ENCODE results near the gene MIER1.

MIER1 gene

DNA sequence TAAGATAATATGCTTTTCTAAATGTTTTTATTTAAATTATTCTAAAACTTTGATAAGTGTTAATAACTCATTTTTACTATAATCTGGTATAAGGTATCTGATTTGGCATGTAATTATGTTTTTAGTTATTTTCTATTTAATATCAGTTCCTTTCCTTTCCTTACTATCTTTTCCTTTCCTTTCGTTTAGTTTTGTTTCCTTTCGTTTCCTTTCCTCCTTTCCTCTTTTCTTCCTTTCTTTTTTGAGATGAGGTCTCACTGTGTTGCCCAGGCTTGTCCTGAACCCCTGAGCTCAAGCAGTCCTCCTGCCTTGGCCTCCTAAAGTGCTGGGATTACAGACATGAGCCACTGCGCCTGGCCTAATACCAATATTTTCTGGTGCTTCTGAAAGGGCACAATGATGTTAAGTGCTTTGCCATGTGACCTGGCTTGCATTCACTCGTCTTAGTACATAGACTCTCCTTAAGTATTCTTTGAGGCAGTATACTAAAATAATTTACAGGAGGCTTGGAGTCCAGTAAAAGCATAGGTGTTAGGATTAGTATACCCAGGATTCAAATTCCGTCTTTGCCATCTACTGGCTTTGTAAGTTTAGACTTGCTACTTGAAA lies 18.7 kb downstream of the MIER1 start:
- Histone ChIP-seq H3K4me3 (ENCODE audit: low read depth, low read length) (no peak overlapping the region), H2AFZ (no peak overlapping the region), H3K79me2 (peaks cover 3% of the 10 kb centered on the region), H3K36me3 (ENCODE audit: control insufficient read depth, insufficient read depth, low read length) (no peaks in the 10 kb centered on the region), H3K9ac (no peak overlapping the region), H3K4me2 (ENCODE audit: low read length) (no peak overlapping the region), H3K9me3 (ENCODE audit: control insufficient read depth, low read length) (no peaks in the 10 kb centered on the region), H3K27ac (no peak overlapping the region), H3K27me3 (ENCODE audit: control insufficient read depth, insufficient read depth, low read length) (no peaks in the 10 kb centered on the region), H3K4me1 (no peaks in the 10 kb centered on the region)
- TF ChIP-seq CTCF (IDR thresholded peaks at IDR 0.05): no peak

DNA sequence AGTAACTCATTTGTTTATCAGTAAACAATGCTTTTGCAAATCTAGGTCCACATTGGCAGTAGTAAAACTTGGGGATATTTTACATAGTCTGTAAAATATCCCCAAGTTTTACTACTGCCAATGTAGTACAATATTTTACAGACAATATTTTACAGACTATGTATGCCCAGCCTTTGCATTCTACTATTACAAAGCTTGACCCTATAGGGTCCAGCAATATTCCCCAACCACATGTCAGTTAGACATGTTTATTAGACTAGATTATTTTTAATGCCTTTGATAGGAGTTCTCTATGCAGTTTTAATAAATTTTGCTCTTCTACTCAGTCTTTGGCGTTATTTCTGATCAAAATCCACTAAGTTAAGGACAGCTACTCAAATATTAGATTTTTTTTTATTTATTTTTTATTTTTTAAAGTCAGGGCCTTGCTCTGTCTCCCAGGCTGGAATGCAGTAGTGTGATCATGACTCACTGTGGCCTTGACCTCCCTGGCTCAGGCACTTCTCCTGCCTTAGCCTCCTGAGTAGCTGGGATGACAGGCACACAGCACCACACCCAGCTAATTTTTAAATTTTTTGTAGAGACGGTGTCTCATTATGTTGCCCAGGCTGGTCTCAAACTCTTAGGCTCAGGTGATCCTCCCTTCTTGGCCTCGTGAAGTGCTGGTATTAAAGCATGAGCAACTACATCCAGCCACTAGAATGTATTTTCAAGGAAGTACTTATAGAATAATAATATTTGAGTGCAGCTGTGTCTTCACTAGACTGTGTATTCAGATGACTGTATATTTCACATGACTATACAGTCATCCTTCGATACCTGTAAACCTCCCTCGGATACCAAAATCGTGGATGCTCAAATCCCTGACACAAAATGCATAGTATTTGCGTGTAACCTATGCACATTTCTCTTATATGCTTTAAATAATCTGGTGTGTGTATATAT lies 19.8 kb downstream of the MIER1 start:
- Histone ChIP-seq H3K4me1 (no peaks in the 10 kb centered on the region), H3K36me3 (ENCODE audit: control insufficient read depth, insufficient read depth, low read length) (no peaks in the 10 kb centered on the region), H3K27ac (no peak overlapping the region)

DNA sequence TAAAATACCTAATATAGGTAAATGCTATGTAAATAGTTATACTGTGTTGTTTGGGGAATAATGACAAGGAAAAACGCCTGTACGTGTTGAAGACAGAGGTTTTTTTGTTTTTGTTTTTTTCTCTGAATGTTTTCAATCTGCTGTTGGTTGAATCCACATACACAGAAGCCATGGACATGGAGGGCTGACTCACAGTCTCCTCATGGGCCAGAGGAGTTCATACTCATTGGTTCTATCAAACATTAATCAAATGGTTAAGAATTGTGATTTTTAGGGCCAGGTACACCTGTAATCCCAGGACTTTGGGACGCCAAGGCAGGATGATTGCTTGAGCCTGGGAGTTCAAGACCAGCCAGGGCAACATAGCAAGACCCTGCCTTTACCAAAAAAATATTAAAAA lies 20.5 kb downstream of the MIER1 start:
- Histone ChIP-seq H3K9ac (no peak overlapping the region), H3K27ac (no peak overlapping the region), H3K9me3 (ENCODE audit: control insufficient read depth, low read length) (no peaks in the 10 kb centered on the region), H2AFZ (no peak overlapping the region), H3K4me2 (ENCODE audit: low read length) (no peak overlapping the region), H3K4me3 (ENCODE audit: low read depth, low read length) (no peak overlapping the region), H3K79me2 (peaks cover 3% of the 10 kb centered on the region), H3K27me3 (ENCODE audit: control insufficient read depth, insufficient read depth, low read length) (no peaks in the 10 kb centered on the region), H3K4me1 (no peaks in the 10 kb centered on the region), H3K36me3 (ENCODE audit: control insufficient read depth, insufficient read depth, low read length) (no peaks in the 10 kb centered on the region)
- TF ChIP-seq CTCF (IDR thresholded peaks at IDR 0.05): no peak

More for the DNA sequence above, 19.8 kb downstream of the MIER1 start:
- Histone ChIP-seq H3K4me3 (ENCODE audit: low read depth, low read length) (no peak overlapping the region), H3K4me2 (ENCODE audit: low read length) (no peak overlapping the region), H3K27me3 (ENCODE audit: control insufficient read depth, insufficient read depth, low read length) (no peaks in the 10 kb centered on the region), H3K9ac (no peak overlapping the region), H3K79me2 (peaks cover 3% of the 10 kb centered on the region), H3K9me3 (ENCODE audit: control insufficient read depth, low read length) (no peaks in the 10 kb centered on the region), H2AFZ (no peak overlapping the region)
- TF ChIP-seq CTCF (IDR thresholded peaks at IDR 0.05): no peak

GRCh38 chr1:66947267-66947666 lies 22.5 kb downstream of the MIER1 start:
- Histone ChIP-seq H3K9ac (no peak overlapping the region), H3K4me2 (ENCODE audit: low read length) (no peak overlapping the region), H3K9me3 (ENCODE audit: control insufficient read depth, low read length) (no peaks in the 10 kb centered on the region), H3K36me3 (ENCODE audit: control insufficient read depth, insufficient read depth, low read length) (no peaks in the 10 kb centered on the region), H2AFZ (no peak overlapping the region), H3K4me3 (ENCODE audit: low read depth, low read length) (no peak overlapping the region), H3K79me2 (peaks cover 3% of the 10 kb centered on the region), H3K4me1 (no peaks in the 10 kb centered on the region), H3K27me3 (ENCODE audit: control insufficient read depth, insufficient read depth, low read length) (no peaks in the 10 kb centered on the region), H3K27ac (no peak overlapping the region)
- no peak for TF ChIP-seq CTCF (IDR thresholded peaks at IDR 0.05)
